T-helper 1 cell treated with Interleukin-12 subunit alpha and Interleukin-12 subunit beta and Interleukin-4 antibody, amounts not matched to agents 30 ng/mL and 1 ng/mL, for 36 hours (primary cell): ENCODE results near the gene REELD1. TPM values are rescaled to one million over a fixed set of nuclear protein-coding genes. Genes with fewer than 3 reads are reported as not detected.

Experiments used
- intact Hi-C: fragments of 100-400 bp; cut with micrococcal nuclease; formaldehyde crosslinking; loops from one replicate; pipeline ENCODE4 v1.15.1; 2024
- total RNA-seq: library from RNA; stranded (reverse); gene quantifications from 2 replicates; pipeline ENCODE4 v1.2.3, GENCODE V29; 2022

Gene REELD1
- total RNA-seq, 1 donor from 2014 or later, result 0.86 TPM

- intact Hi-C loops, result no loop called here
Measured at GRCh38 chr4:146263793-146264192, 49.5 kb downstream of the REELD1 start.

GRCh38 chr4:146265950-146266490 lies 51.7 kb downstream of the REELD1 start:
- intact Hi-C loops, result no loop called here

GRCh38 chr4:146267826-146268225 lies 53.5 kb downstream of the REELD1 start:
- intact Hi-C loops, result no loop called here

DNA sequence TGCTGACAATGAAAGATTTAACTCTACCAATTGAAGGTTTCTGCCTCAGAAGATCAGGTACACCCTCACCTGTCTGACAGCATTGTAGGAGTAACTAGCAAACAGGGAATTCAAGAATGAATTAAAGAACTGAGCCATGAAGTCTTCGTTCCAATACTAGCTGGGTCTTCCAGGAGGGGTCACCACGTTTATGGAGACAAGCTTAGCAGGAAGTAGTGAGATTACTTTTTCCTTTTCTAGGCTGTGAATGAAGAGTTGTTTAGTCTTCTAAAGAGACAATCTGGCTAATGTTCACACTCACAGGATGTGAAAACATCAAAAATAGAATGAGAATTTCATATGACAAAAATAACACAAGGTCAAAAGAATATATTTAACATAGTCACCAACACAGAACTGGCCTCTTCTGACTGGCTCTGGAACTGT lies 54.9 kb downstream of the REELD1 start:
- intact Hi-C loops, result no loop called here

GRCh38 chr4:146271466-146271865 lies 57.1 kb downstream of the REELD1 start:
- intact Hi-C loops, result no loop called here

DNA sequence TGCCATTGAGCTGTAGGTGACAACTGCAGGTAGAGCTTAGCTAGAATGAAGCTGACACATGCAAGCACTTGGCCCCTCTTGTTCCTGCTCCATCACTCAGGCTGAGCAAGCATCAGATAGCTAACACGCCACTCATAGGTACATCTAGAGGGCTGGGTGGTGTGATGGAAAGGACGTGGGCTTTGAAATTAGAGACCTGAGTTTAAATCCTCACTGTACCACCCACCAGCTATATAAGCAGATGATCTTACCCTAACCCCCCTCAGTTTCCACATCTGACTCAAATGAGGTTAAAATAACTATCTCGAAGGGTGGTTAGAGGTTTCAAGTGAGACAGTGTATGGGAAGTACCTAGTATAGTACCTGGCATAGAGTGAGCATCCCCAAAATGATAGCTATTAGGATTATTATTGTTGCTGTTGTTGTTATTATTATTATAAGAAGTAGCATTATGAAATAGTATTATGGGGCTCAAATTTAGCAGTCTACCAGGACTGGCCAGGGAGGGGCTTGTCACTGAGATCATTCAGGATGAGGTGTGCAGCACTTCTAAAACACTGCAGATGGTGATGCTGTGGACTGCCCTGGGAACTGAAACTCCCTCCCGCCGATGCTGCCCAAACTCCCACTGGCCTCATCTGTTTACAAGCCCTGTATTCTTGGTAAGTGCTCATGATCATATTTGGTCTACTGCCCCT lies 59.0 kb downstream of the REELD1 start:
- intact Hi-C loops, result no loop called here

GRCh38 chr4:146274774-146275173 lies 60.4 kb downstream of the REELD1 start:
- intact Hi-C loops, result no loop called here

GRCh38 chr4:146275370-146275769 lies 61.0 kb downstream of the REELD1 start:
- intact Hi-C loops, result no loop called here

DNA sequence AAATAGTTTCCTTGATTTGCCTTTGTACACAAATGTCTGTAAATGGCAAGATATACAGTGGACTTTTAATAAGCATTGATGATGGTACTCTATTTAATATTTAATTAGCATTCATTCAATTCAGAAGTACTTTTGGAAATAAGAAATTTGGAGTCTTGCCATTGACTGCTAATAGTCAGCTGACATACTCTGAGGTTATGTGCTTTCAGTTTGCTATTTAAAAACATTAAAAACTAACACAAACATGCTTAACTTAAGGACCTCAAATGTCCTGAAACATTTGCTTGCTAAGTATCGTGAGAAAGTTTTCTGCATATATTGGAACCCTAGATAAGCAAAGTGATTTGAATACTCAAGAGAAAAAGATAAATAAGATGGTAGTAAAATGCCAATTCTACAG lies 64.6 kb downstream of the REELD1 start:
- intact Hi-C loops, result no loop called here

Other genes with a start within 250 kb of the REELD1 start
- 41.2 and 47.6 TPM in 2 replicates for gene LSM6, start 38.8 kb upstream of the REELD1 start, total RNA-seq